Endometrium (tissue), 2 donors: ENCODE data around the gene PNPLA6.
A peak's percentile ranks its signal among the peaks of the same experiment; 100 is the strongest.

Source experiments
- FAIRE-seq: peaks from 2 replicates; lab custom pipeline; 2012; peaks lifted over from hg19 to GRCh38; lab: Jason Lieb, UNC
- donor health status: control.
- donor health status: control.

The PNPLA6 gene

GRCh38 chr19:7535047-7535997, at the start of gene PNPLA6:
TSS of gene PNPLA6 (plus strand) at chr19:7535717. CDS start at chr19:7535789, 72 bp downstream.
- FAIRE-seq = peak; percentile 26

GRCh38 chr19:7486923-7487322, 48.6 kb upstream of the PNPLA6 start:
- FAIRE-seq = no peak

GRCh38 chr19:7488736-7489353, 46.7 kb upstream of the PNPLA6 start, which contains the start of gene PEX11G:
TSS of gene PEX11G (minus strand) at chr19:7489035. CDS start at chr19:7489010, 25 bp downstream.
- FAIRE-seq = no peak

- FAIRE-seq = no peak
Measured at GRCh38 chr19:7489609-7490044, 45.9 kb upstream of the PNPLA6 start.

GRCh38 chr19:7492142-7492541, 43.4 kb upstream of the PNPLA6 start:
- FAIRE-seq = no peak

GRCh38 chr19:7492558-7492957, 43.0 kb upstream of the PNPLA6 start:
- no peak for FAIRE-seq

GRCh38 chr19:7494416-7495098, 41.0 kb upstream of the PNPLA6 start:
- no peak for FAIRE-seq

- no peak for FAIRE-seq
Measured at GRCh38 chr19:7497292-7497691, 38.2 kb upstream of the PNPLA6 start.

- no peak for FAIRE-seq
Measured at GRCh38 chr19:7500811-7501450, 34.6 kb upstream of the PNPLA6 start.

GRCh38 chr19:7502552-7502951, 33.0 kb upstream of the PNPLA6 start:
- FAIRE-seq = no peak

- FAIRE-seq = no peak
Measured at GRCh38 chr19:7504684-7505083, 30.8 kb upstream of the PNPLA6 start.

- FAIRE-seq = no peak
Measured at GRCh38 chr19:7505288-7505681, 30.2 kb upstream of the PNPLA6 start.

- FAIRE-seq = no peak
Measured at GRCh38 chr19:7505682-7506384, 29.7 kb upstream of the PNPLA6 start.

GRCh38 chr19:7506385-7507328, 28.9 kb upstream of the PNPLA6 start:
- no peak for FAIRE-seq

- no peak for FAIRE-seq
Measured at GRCh38 chr19:7507884-7508283, 27.6 kb upstream of the PNPLA6 start.

GRCh38 chr19:7509625-7510024, 25.9 kb upstream of the PNPLA6 start:
- no peak for FAIRE-seq

- FAIRE-seq = no peak
Measured at GRCh38 chr19:7512400-7512851, 23.1 kb upstream of the PNPLA6 start.

GRCh38 chr19:7513809-7514642, 21.5 kb upstream of the PNPLA6 start:
- no peak for FAIRE-seq

GRCh38 chr19:7515110-7515644, 20.3 kb upstream of the PNPLA6 start:
- no peak for FAIRE-seq
